Thyroid gland (tissue), 4 donors: ENCODE data around the gene DGKA. TPM values are rescaled to one million over a fixed set of nuclear protein-coding genes. Genes with fewer than 3 reads are reported as not detected.

Experiments used
- DNase-seq, 2 donors: peaks; one replicate each; pipeline ENCODE4 v3.0.0-alpha.2; 2019
- H3K27ac ChIP-seq, 3 donors: fragments of 200-600 bp; sonication (generic); 1 replicate in 2 of 3; 2 replicates in 1 of 3; pipeline ENCODE4 v1.5.1; 2016 to 2019; ENCODE audit warnings: mild to moderate bottlenecking in 1 of 3, moderate library complexity in 1 of 3
- H3K27me3 ChIP-seq: fragments of 200-600 bp; sonication (generic); one replicate; pipeline ENCODE4 v1.5.1; 2019
- H3K36me3 ChIP-seq, 2 donors: fragments of 200-600 bp; sonication (generic); one replicate each; pipeline ENCODE4 v1.5.1; 2016 to 2019
- H3K4me1 ChIP-seq, 2 donors: fragments of 200-600 bp; sonication (generic); one replicate each; pipeline ENCODE4 v1.5.1; 2017 to 2019
- H3K4me3 ChIP-seq, 3 donors: fragments of 200-600 bp; sonication (generic); replicated peaks in 1 of 3; 1 replicate in 2 of 3; 2 replicates in 1 of 3; pipeline ENCODE4 v1.5.1; 2016; ENCODE audit warnings: mild to moderate bottlenecking in 1 of 3
- H3K9me3 ChIP-seq: fragments of 200-600 bp; sonication (generic); one replicate; pipeline ENCODE4 v1.5.1; 2017
- POLR2A ChIP-seq, 2 donors: fragments of 450-650 bp; IDR thresholded peaks; one replicate each; pipeline ENCODE4 v1.6.1; 2017; ENCODE audit warnings: antibody characterized with exemption in 2 of 2, mild to moderate bottlenecking in 2 of 2, moderate library complexity in 1 of 2
- WGBS, 2 donors: methylation state at CpG; one replicate each; pipeline ENCODE4 v1.1.5; 2017; 5-methylcytosine and 5-hydroxymethylcytosine counted together
- intact Hi-C: fragments of 100-400 bp; cut with DNase I; formaldehyde crosslinking; loops from one replicate; pipeline ENCODE4 v1.15.1; 2023
- total RNA-seq, 4 donors: library from RNA; depleted of rRNA; stranded (reverse); fragments of >200 nt; gene quantifications; one replicate each; pipeline ENCODE4 v1.2.3, GENCODE V29; 2016
- TF ChIP-seq, protein P1 (sequence below), 6 experiments: fragments of 200-600 bp in 3 of 6; fragments of 450-650 bp in 3 of 6; sonication (generic) in 3 of 6; IDR thresholded peaks; one replicate each; pipeline ENCODE4 v1.5.1; 2016 to 2019; ENCODE audit warnings: antibody characterized with exemption in 6 of 6, mild to moderate bottlenecking in 2 of 6, inconsistent platforms in 1 of 6, moderate library complexity in 1 of 6

Gene DGKA
- total RNA-seq, 4 donors from 2014 or later: 20.6 to 55.9 (median 28.7) TPM

DNA sequence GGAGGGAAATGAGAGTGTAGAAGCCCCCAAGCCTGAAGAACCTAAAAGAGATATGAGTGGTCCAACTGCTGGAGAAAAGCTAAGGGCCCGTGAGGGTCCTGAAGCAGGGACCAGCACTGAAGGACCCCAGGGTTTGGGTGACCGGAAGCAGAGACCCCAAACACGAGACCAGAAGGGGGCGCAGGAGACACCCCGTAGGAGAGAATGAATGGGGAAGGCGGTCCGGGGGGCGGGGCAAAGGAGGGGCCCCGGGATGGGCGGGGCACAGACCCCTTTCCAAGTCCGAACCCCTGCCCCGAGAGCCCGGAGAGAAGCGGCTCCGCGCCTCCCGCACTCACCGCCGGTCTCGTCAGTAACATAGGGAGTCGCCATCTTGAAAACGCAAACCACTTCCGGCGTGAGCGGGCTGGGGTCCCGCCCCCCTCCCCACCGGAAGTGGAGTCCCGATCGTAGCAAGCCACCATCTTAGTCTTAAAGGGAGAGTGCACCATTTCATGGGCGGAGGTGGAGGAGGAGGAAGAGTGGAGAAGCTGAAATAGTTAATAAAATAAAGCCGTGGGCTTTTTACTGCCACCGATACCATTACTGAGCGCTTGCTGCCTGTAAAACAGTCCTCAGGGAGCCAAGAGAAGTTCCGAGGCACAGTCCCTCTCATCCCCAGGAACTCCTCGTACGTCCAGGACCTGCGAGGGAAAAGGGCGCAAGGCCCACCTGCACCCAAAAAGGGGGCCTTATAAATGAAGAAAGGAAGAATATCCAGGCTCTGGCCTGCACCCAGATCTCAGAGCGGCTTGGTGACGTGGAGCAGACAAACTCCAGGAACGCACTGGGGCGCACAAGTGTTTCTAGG lies 4.0 kb upstream of the DGKA start:
- peaks cover 0 to 2% of the 10 kb centered on the region in 2 donors for H3K36me3 ChIP-seq
- H3K9me3 ChIP-seq: no peaks in the 10 kb centered on the region
- peak overlapping the region; percentile 31 to 85 (median 69) for H3K4me3 ChIP-seq
- DNase-seq: peak; percentile 87 to 88
- H3K27ac ChIP-seq: peak overlapping the region; percentile 93 to 96 (median 95)
- intact Hi-C loops: no loop called here
- 0% methylated on average over 38 to 41 of the region's 42 CpGs for WGBS, 2 donors
- no peaks in the 10 kb centered on the region for H3K27me3 ChIP-seq
- TF ChIP-seq, protein P1, sequence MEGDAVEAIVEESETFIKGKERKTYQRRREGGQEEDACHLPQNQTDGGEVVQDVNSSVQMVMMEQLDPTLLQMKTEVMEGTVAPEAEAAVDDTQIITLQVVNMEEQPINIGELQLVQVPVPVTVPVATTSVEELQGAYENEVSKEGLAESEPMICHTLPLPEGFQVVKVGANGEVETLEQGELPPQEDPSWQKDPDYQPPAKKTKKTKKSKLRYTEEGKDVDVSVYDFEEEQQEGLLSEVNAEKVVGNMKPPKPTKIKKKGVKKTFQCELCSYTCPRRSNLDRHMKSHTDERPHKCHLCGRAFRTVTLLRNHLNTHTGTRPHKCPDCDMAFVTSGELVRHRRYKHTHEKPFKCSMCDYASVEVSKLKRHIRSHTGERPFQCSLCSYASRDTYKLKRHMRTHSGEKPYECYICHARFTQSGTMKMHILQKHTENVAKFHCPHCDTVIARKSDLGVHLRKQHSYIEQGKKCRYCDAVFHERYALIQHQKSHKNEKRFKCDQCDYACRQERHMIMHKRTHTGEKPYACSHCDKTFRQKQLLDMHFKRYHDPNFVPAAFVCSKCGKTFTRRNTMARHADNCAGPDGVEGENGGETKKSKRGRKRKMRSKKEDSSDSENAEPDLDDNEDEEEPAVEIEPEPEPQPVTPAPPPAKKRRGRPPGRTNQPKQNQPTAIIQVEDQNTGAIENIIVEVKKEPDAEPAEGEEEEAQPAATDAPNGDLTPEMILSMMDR (IDR thresholded peaks at IDR 0.05): peak; percentile 27 to 76 (median 60)
- peak in 1 of 2 donors; percentile 71 for TF ChIP-seq POLR2A (IDR thresholded peaks at IDR 0.05)
- peaks cover 8 to 35% of the 10 kb centered on the region in 2 donors for H3K4me1 ChIP-seq

DNA sequence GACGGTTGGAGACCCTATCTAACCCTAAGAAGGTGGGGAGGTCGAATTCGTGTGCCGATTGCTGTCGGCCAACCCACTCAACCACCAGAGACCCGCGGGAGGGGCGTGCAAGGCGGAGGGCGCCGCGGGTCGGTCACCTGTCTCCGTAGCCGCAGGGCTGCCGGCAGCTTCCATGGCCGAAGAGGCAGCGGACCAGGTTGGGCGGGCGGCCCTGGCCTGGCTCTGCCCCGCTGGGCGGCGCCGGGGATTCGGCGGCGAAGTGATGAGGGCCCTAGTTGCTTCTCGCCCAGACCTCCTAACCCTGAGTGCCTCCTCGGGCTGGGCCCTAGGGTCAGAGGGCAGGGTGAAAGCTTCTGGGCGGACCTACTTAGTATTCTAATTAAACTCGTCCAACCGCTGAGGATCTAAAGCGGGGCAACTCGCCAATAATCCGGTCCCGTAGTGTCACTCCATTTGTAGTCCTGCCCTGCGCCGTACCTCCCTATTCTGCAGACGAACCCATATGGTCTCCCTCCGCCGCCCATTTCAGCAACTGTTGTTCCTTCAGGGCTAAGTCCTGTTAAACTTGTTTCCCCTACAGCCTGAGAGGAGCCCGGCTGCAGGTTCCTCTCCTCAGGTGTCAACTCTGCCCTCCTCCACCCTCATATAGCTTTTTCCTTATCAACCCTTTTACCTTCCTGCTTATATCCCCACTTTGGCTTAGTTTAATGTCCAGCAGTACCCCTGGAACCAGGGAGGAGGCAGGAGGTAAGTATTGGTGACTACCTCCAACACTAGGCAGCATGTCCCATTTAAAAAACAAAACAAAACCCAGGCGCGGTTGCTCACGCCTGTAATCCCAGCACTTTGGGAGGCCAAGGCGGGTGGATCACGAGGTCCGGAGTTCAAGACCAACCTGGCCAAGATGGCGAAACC lies 3.1 kb upstream of the DGKA start, which contains the start of gene PYM1:
Gene PYM1 (minus strand): TSS at position 307 of the 915 bp plus-strand sequence. CDS start 133 bp downstream, at position 174.
- DNase-seq: peak; percentile 82 to 83
- H3K4me1 ChIP-seq: peaks cover 16 to 39% of the 10 kb centered on the region in 2 donors
- intact Hi-C loops: no loop called here
- H3K36me3 ChIP-seq: no peaks in the 10 kb centered on the region
- H3K27ac ChIP-seq: peak within 1 kb of the TSS; percentile 93 to 96 (median 95)
- WGBS, 2 donors: 8 to 11% methylated on average over 22 to 35 of the region's 49 CpGs
- TF ChIP-seq, protein P1 (IDR thresholded peaks at IDR 0.05): no peak
- peak in 1 of 2 donors; percentile 38 for TF ChIP-seq POLR2A (IDR thresholded peaks at IDR 0.05)
- H3K27me3 ChIP-seq: no peaks in the 10 kb centered on the region
- no peaks in the 10 kb centered on the region for H3K9me3 ChIP-seq
- peak within 1 kb of the TSS; percentile 31 to 85 (median 69) for H3K4me3 ChIP-seq

DNA sequence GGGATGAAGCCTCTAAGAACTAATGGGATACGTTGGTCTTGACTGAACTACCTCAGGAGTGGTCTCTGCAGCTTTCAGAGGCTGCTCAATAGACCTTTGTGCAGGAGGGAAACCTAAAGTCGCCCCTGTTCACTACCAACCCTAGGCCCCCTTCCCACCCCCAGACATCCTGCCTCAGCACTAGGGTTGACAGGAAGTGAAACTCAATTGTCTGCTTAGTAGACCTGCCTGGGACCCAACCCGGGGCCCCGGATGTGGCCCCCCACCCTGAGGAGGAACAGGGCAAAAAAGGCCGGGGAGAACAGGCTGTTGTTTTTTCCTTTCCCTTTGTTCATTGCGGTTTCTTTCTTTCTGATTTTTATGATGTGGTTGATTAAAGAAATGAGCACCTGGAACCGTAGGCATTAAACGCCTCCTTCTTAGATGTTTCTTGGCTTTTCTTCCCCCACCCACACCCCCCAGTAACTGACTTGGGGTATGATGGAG lies 1.6 kb upstream of the DGKA start:
- intact Hi-C loops: no loop called here
- Histone ChIP-seq H3K36me3 (no peaks in the 10 kb centered on the region), H3K27me3 (no peaks in the 10 kb centered on the region), H3K27ac (no peak overlapping the region), H3K4me3 (no peak overlapping the region), H3K9me3 (no peaks in the 10 kb centered on the region), H3K4me1 (peaks cover 17 to 48% of the 10 kb centered on the region in 2 donors)
- 37 to 40% methylated on average over 8 of the region's 8 CpGs for WGBS, 2 donors
- DNase-seq: peak in 1 of 2 donors; percentile 24
- no peak for TF ChIP-seq POLR2A (IDR thresholded peaks at IDR 0.05)
- TF ChIP-seq, protein P1 (IDR thresholded peaks at IDR 0.05): no peak

DNA sequence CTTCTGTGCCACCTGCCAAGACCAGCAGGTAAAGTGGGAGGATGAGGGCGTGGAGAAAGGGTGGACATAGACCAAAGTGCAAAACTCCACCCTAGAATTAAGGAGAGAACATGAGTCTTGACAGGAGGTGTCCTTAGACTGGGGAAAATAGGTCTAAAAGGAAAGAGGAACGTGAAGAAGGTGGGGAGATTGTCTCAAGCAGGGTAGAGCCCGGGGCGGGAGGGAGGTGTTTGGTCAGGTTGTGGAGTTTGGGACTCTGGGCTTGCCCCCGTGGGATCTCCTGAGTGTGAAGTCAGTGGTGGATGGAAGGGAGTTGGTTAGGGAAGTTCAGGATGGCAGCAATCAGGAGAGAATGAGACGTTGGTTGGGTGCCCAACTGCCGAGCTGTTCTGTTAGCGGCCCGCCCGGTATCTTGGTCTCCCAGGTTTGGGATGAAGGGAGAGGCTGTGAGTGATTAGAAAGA lies 386 bp downstream of the DGKA start:
- Histone ChIP-seq H3K4me1 (peaks cover 17 to 38% of the 10 kb centered on the region in 2 donors), H3K27ac (peak overlapping the region; percentile 30 to 74 (median 69)), H3K36me3 (no peaks in the 10 kb centered on the region), H3K4me3 (peak overlapping the region; percentile 53 to 69 (median 68)), H3K27me3 (no peaks in the 10 kb centered on the region), H3K9me3 (no peaks in the 10 kb centered on the region)
- intact Hi-C loops: no loop called here
- peak; percentile 8 to 14 for DNase-seq
- TF ChIP-seq, protein P1 (IDR thresholded peaks at IDR 0.05): no peak
- TF ChIP-seq POLR2A (IDR thresholded peaks at IDR 0.05): no peak
- WGBS, 2 donors: 17 to 19% methylated on average over 10 of the region's 10 CpGs
